ENCODE results near the gene ATXN1. TPM values are rescaled to one million over a fixed set of nuclear protein-coding genes. Genes with fewer than 3 reads are reported as not detected.

The ATXN1 gene
- total RNA-seq, 1 experiment from 2014 or later: 5.6 TPM

- DNase-seq: no peak
- Histone ChIP-seq H3K79me2 (ENCODE audit: insufficient read depth, low read length) (no peaks in the 10 kb centered on the region), H3K27ac (ENCODE audit: insufficient read length, low read depth, low read length) (no peak overlapping the region), H2BK120ac (ENCODE audit: low read depth, low read length, poor library complexity, severe bottlenecking) (no peak overlapping the region), H3K4me1 (ENCODE audit: insufficient read depth, low read length) (no peaks in the 10 kb centered on the region), H2AK5ac (ENCODE audit: insufficient read length, low read length) (no peak overlapping the region), H3K9ac (ENCODE audit: extremely low read depth, insufficient read length, low read length) (no peak overlapping the region), H3K4ac (ENCODE audit: low read depth, low read length) (no peak overlapping the region), H4K20me1 (ENCODE audit: control insufficient read depth, insufficient read depth, insufficient read length) (no peaks in the 10 kb centered on the region), H2AFZ (ENCODE audit: low read length) (no peak overlapping the region), H2BK20ac (ENCODE audit: low read depth, low read length, poor library complexity, severe bottlenecking) (no peak overlapping the region), H3K56ac (ENCODE audit: insufficient read length, low read depth, low read length) (no peak overlapping the region), H2BK12ac (ENCODE audit: insufficient read length, low read depth, low read length) (no peak overlapping the region), H3T11ph (ENCODE audit: low read length) (no peak overlapping the region), H3K23ac (ENCODE audit: insufficient read length, low read depth, low read length) (no peak overlapping the region), H2BK5ac (ENCODE audit: insufficient read length, low read length) (no peak overlapping the region), H4K5ac (ENCODE audit: insufficient read length, low read depth, low read length) (no peak overlapping the region), H3K23me2 (ENCODE audit: insufficient read length, low read depth, low read length, poor library complexity, severe bottlenecking) (no peaks in the 10 kb centered on the region), H2BK15ac (ENCODE audit: low read depth, low read length) (no peak overlapping the region), H4K8ac (replicated peaks; ENCODE audit: insufficient read length, low read depth, low read length) (no peak overlapping the region), H3K4me2 (ENCODE audit: insufficient read depth, insufficient read length, low read length) (no peak overlapping the region), H3K79me1 (ENCODE audit: insufficient read depth, low read depth, low read length, poor library complexity, severe bottlenecking) (no peaks in the 10 kb centered on the region), H4K91ac (ENCODE audit: insufficient read length, low read depth, low read length) (no peak overlapping the region), H3K18ac (ENCODE audit: insufficient read length, low read depth, low read length) (no peak overlapping the region), H3K27me3 (ENCODE audit: insufficient read depth, low read length) (no peaks in the 10 kb centered on the region), H3K14ac (ENCODE audit: insufficient read depth, low read length) (no peak overlapping the region), H3K9me3 (ENCODE audit: control insufficient read depth, low read depth, low read length) (no peaks in the 10 kb centered on the region)
- no peaks in the 10 kb centered on the region for H3K27me3 Mint-ChIP-seq (ENCODE audit: low read depth)
- no peak overlapping the region for H3K27ac Mint-ChIP-seq
- no peak for TF ChIP-seq CTCF (conservative IDR thresholded peaks at IDR 0.05)
- H3K4me1 Mint-ChIP-seq: 0 out of 4 replicates have a peak, but pooled peaks cover 0 to 4% of the 10 kb centered on the region in 2 experiments
- H3K9me3 Mint-ChIP-seq: no peaks in the 10 kb centered on the region; a peak in 1 of 5 replicates
- H3K36me3 Mint-ChIP-seq (ENCODE audit: insufficient read depth in 1 of 3, low read depth in 3 of 3): peaks cover 0 to 7% (median 0%) of the 10 kb centered on the region in 3 experiments; a peak in 2 of 7 replicates
- WGBS (ENCODE audit: extremely low coverage, insufficient read length, low lambda C conversion rate): no CpG with 5 or more reads among the region's 8 CpGs
- H3K4me3 Mint-ChIP-seq: no peak overlapping the region
Measured at GRCh38 chr6:16644540-16645250, 116.6 kb downstream of the ATXN1 start.
